Fibroblast of mammary gland (primary cell): ENCODE data around the gene HTR2C.
"Not testable (repeated sequence)": the region's sequence is repeated elsewhere in the genome, so short reads cannot be mapped to it uniquely, and the experiment has no call there.

Experiments
- DNase-seq: peaks from one replicate; pipeline ENCODE4 v3.0.0-alpha.2; 2010; ENCODE audit warnings: low read depth
- H3K4me3 ChIP-seq: 2 replicates; pipeline ENCODE4 v1.5.1; 2011; ENCODE audit warnings: low read depth, mild to moderate bottlenecking, low read length, moderate library complexity; ENCODE audit not compliant: control insufficient read depth
- CTCF ChIP-seq: conservative IDR thresholded peaks from 2 replicates; pipeline ENCODE4 v1.5.1; 2011; ENCODE audit warnings: low read depth, low read length, inconsistent platforms; ENCODE audit not compliant: control insufficient read depth, insufficient read depth

HTR2C gene

GRCh38 chrX:114584983-114585842 is 1.3 kb downstream of the HTR2C start:
- no peak overlapping the region for H3K4me3 ChIP-seq
- no peak for DNase-seq
- TF ChIP-seq CTCF: no peak

- no peak for DNase-seq
- TF ChIP-seq CTCF: no peak
- H3K4me3 ChIP-seq: no peak overlapping the region
Measured at GRCh38 chrX:114591121-114591520, 7.2 kb downstream of the HTR2C start.

GRCh38 chrX:114599305-114599704 is 15.4 kb downstream of the HTR2C start:
- TF ChIP-seq CTCF: no peak
- no peak for DNase-seq

DNA sequence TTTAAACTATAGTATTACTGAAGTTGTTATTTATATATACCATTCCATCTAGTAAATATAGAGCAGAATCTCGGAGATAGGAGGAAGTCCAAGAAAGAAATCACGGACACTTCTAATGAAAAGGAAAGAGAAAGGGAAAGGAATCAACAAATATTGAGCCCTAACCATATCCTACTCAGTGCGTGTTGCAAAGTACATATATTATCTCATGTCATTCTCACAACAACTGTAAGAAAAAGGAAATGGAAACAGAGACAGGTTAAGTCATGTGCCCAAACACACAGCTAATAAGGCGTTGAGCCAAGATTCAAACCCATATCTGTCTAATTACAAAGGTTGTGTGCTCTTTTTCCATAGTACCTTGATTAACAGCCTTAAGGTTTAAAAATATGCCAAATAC is 16.0 kb downstream of the HTR2C start:
- H3K4me3 ChIP-seq: no peak overlapping the region
- no peak for DNase-seq
- TF ChIP-seq CTCF: no peak

More at GRCh38 chrX:114599305-114599704, 15.4 kb downstream of the HTR2C start:
- H3K4me3 ChIP-seq: no peak overlapping the region

DNA sequence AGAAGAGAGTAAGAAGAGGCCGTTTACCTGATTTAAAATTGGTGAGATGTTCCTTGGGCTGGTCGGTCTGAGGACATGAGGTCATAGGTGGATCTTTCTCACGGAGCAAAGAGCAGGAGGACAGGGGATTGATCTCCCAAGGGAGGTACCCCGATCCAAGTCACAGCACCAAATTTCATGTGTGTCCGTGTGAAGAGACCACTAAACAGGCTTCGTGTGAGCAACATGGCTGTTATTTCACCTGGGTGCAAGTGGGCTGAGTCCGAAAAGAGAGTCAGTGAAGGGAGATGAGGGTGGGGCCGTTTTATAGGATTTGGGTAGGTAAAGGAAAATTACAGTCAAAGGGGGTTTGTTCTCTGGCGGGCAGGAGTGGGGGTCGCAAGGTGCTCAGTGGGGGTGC is 22.7 kb downstream of the HTR2C start:
- H3K4me3 ChIP-seq, DNase-seq: not testable (repeated sequence)

GRCh38 chrX:114611018-114611619 is 27.2 kb downstream of the HTR2C start:
- TF ChIP-seq CTCF: peak; percentile 88
- H3K4me3 ChIP-seq: no peak overlapping the region
- DNase-seq: peak; percentile 63

GRCh38 chrX:114615765-114616164 is 31.9 kb downstream of the HTR2C start:
- no peak overlapping the region for H3K4me3 ChIP-seq
- TF ChIP-seq CTCF: no peak

More at GRCh38 chrX:114615765-114616164, 31.9 kb downstream of the HTR2C start:
- peak; percentile 3 for DNase-seq
